ENCODE measurements around the gene ATP5MC3.

Gene ATP5MC3

GRCh38 chr2:175143678-175144077, 37.8 kb downstream of the ATP5MC3 start:
- in situ Hi-C loops (cut with MboI; ENCODE audit: low pct_unique_long_range_greater_than_20kb, low sequenced_read_pairs, unreplicated experiment): no loop called here
- no peak for TF ChIP-seq CTCF (IDR thresholded peaks at IDR 0.05; ENCODE audit: extremely low read depth, insufficient read depth, missing control alignments)
- DNase-seq (ENCODE audit: low spot score): no peak

- DNase-seq (ENCODE audit: low spot score): no peak
- no peak for TF ChIP-seq CTCF (IDR thresholded peaks at IDR 0.05; ENCODE audit: extremely low read depth, insufficient read depth, missing control alignments)
- in situ Hi-C loops (cut with MboI; ENCODE audit: low pct_unique_long_range_greater_than_20kb, low sequenced_read_pairs, unreplicated experiment): no loop called here
Observed at GRCh38 chr2:175143191-175143590, 38.3 kb downstream of the ATP5MC3 start.

GRCh38 chr2:175140332-175140731, 41.2 kb downstream of the ATP5MC3 start:
- in situ Hi-C loops (cut with MboI; ENCODE audit: low pct_unique_long_range_greater_than_20kb, low sequenced_read_pairs, unreplicated experiment): no loop called here
- no peak for TF ChIP-seq CTCF (IDR thresholded peaks at IDR 0.05; ENCODE audit: extremely low read depth, insufficient read depth, missing control alignments)
- no peak for DNase-seq (ENCODE audit: low spot score)

GRCh38 chr2:175137793-175138192, 43.7 kb downstream of the ATP5MC3 start:
- in situ Hi-C loops (cut with MboI; ENCODE audit: low pct_unique_long_range_greater_than_20kb, low sequenced_read_pairs, unreplicated experiment): no loop called here
- no peak for TF ChIP-seq CTCF (IDR thresholded peaks at IDR 0.05; ENCODE audit: extremely low read depth, insufficient read depth, missing control alignments)
- no peak for DNase-seq (ENCODE audit: low spot score)

GRCh38 chr2:175136334-175137215, 44.9 kb downstream of the ATP5MC3 start:
- no peak for TF ChIP-seq CTCF (IDR thresholded peaks at IDR 0.05; ENCODE audit: extremely low read depth, insufficient read depth, missing control alignments)
- in situ Hi-C loops (cut with MboI; ENCODE audit: low pct_unique_long_range_greater_than_20kb, low sequenced_read_pairs, unreplicated experiment): no loop called here
- DNase-seq (ENCODE audit: low spot score): peak; percentile 7

- in situ Hi-C loops (cut with MboI; ENCODE audit: low pct_unique_long_range_greater_than_20kb, low sequenced_read_pairs, unreplicated experiment): no loop called here
- no peak for TF ChIP-seq CTCF (IDR thresholded peaks at IDR 0.05; ENCODE audit: extremely low read depth, insufficient read depth, missing control alignments)
- no peak for DNase-seq (ENCODE audit: low spot score)
Observed at GRCh38 chr2:175135862-175136261, 45.6 kb downstream of the ATP5MC3 start.
